Stimulated activated CD8-positive, alpha-beta memory T cell treated with anti-CD3 and anti-CD28 coated beads, Interleukin-7, amount 100 ng/mL, for 4 hours (primary cell): Measurements from ENCODE around the gene L3MBTL3.
"Not testable (repeated sequence)": the region's sequence is repeated elsewhere in the genome, so short reads cannot be mapped to it uniquely, and the experiment has no call there.

Experiments
- DNase-seq, 2 donors: peaks; one replicate each; pipeline ENCODE4 v3.0.0-alpha.2; 2020; ENCODE audit warnings: low read depth in 2 of 2

Gene L3MBTL3

GRCh38 chr6:130138909-130139242 is 120.5 kb downstream of the L3MBTL3 start:
- DNase-seq: no peak

DNA sequence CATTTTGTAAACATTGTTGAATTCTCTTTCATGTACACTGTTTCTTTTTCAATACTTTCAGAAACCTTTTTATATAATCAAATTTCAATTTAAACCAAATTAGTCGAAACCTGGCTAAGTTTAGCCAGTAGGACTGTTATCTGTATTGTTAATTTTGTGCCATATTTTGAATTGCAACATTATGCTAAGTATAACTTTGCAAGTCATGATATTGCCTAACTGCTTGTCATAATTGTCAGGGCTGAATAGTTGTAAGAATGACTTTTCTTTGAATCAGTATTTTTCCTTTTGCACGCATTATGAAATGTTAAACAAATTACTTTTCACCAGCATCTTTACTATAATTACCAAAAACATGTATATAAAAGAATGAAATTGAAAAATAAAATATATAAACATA is 121.7 kb downstream of the L3MBTL3 start:
- DNase-seq: no peak

GRCh38 chr6:130143709-130144108 is 125.3 kb downstream of the L3MBTL3 start:
- DNase-seq: no peak

GRCh38 chr6:130147111-130147510 is 128.7 kb downstream of the L3MBTL3 start:
- no peak for DNase-seq

- no peak for DNase-seq
Measured at GRCh38 chr6:130148181-130148580, 129.8 kb downstream of the L3MBTL3 start.

GRCh38 chr6:130149016-130149415 is 130.6 kb downstream of the L3MBTL3 start:
- not testable (repeated sequence) for DNase-seq

GRCh38 chr6:130150906-130151305 is 132.5 kb downstream of the L3MBTL3 start:
- no peak for DNase-seq

DNA sequence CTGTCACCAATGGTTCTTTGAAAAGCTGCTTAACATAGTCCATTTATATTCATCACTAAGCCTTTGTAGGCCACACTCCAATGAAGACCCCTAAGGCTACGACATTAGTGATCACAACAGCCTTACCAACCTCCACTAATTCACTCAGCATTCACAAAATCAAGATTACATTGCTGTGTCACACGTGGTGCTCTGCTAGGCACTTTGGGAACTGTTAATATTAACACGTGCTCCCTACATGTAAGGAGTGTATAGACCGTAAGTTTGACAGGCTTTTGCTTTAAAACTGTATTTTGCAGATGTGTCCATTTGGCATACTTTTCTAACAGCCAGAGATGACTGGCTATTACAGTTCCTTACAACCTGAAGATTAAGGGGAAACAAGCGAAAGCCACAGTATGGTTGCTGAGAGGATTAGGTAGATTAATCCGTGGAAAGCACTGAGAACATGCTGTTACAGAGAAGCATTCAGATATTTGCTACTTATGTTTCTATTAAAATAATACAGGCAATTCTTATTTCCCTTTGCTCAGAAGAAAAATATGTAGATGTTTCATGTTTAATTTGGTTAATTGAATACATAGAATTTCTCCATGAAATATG is 134.6 kb downstream of the L3MBTL3 start:
- no peak for DNase-seq

- DNase-seq: no peak
Measured at GRCh38 chr6:130156908-130157307, 138.5 kb downstream of the L3MBTL3 start.

- no peak for DNase-seq
Measured at GRCh38 chr6:130158056-130158455, 139.7 kb downstream of the L3MBTL3 start.

GRCh38 chr6:130158548-130158947 is 140.2 kb downstream of the L3MBTL3 start:
- DNase-seq: no peak

DNA sequence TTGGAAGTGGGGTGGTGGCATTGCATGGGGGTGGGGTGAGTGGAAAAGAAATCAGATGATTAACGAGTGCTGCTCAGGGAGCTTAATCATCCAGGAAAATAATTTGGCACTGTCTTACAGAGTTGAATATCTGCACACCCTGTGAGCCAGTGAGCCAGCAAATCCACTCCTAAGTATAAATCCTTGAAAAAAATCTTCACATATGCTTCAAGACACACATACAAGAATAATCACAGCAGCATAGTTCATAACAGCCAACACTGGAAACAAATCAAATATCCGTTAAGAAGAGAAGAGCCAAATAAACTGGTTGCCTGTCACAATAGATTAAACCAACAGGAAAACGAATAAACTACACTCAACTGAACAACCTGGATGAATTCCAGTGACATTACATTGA is 141.6 kb downstream of the L3MBTL3 start:
- no peak for DNase-seq

DNA sequence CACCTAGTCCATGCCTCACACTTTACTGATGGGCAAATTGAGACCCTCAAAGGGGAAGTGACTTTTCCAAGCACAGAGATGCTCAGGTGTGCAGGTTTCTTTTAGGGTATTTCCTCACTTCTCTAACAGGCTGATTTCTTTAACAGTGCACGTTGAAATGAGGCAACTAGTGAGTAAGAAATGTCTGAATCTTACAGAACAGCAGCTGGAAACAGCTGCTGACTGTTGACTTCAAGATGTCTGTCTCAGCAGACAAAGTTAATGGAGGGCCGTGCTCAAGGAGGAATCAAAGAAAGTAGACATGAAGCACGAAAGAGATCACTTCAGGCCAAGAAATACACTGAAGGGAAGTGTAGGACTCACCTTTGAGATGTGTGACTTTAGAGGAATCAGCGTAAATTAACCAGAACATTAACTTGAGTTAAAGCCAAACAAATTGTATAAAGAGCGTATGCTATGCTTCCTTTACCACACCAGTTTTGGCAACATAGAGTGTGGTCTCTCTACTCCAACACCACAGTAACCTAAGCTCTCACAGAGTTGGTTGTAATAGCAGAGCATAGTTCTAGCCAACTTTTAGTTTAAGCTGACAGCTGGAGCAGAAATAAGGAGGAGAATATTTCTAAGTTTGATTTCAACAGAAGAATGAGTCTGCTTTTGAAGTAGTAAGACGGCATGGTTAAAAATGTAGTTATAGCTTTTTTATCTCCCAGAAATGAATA is 143.5 kb downstream of the L3MBTL3 start:
- no peak for DNase-seq

- no peak for DNase-seq
Measured at GRCh38 chr6:130162421-130162820, 144.0 kb downstream of the L3MBTL3 start.

DNA sequence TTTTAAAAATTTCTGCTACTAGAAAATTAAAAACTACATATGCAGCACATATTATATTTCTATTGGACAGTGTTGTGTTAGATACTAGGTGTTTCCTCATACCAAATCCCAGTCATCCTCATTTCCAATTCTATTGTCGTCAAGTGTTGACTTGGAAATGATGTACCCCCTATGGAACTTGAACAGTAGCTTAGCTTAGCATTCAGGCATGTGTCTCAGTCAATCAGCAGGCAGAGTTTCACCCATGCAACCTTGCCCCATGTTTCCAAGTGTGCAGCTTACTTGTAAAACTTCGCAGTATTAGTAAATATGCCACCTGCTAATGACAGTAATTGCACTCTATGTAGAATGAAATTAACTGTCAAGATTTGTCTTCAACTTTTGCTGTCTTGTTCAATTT is 144.9 kb downstream of the L3MBTL3 start:
- DNase-seq: no peak

DNA sequence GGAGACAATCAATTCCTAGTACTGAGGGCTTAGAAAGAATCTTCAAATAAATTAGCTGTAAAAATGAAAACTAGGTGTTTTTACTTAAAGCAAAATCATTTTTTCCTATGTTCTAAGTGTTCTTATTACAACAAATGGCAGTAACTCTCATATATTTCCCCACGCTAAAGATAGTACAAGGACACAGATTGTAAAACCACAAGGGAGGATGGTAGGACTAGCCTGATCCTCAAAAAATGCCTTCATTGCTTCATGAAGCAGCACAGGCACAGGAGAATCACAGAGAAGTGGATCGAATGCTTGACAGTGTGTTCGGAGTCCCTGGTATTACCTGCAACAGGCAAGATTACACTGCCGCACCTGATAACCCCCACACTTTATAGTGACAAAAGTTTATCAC is 145.9 kb downstream of the L3MBTL3 start:
- no peak for DNase-seq

DNA sequence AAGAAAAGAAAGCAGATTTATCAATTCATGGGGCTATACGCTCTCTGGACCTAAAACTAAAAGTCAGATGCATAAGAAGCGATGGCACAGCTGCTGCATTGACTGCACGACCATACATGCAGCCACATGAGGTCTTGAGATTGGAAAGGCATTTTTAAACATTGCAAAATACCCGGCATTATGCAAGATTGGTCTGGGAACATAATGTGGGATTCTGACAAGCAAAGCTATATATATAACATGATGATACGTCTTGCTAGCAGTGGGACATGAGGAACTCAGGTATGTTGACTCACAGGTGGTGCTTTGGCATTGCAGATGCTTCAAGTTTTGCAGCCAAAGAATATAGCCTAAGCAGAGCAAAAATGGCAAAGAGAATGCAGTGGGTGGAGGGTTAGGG is 149.3 kb downstream of the L3MBTL3 start:
- DNase-seq: no peak

DNA sequence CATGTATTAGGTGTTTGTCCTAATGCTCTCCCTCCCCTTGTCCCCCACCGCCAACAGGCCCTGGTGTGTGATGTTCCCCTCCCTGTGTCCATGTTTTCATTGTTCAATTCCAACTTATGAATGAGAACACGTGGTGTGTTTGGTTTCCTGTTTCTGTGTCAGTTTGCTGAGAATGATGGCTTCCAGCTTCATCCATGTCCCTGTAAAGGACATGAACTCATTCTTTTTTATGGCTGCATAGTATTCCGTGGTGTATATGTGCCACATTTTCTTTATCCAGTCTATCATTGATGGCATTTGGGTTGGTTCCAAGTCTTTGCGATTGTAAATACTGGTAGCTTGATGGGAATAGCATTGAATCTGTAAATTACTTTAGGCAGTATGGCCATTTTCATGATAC is 151.8 kb downstream of the L3MBTL3 start:
- not testable (repeated sequence) for DNase-seq

GRCh38 chr6:130173377-130174004 is 155.1 kb downstream of the L3MBTL3 start:
- not testable (repeated sequence) for DNase-seq

DNA sequence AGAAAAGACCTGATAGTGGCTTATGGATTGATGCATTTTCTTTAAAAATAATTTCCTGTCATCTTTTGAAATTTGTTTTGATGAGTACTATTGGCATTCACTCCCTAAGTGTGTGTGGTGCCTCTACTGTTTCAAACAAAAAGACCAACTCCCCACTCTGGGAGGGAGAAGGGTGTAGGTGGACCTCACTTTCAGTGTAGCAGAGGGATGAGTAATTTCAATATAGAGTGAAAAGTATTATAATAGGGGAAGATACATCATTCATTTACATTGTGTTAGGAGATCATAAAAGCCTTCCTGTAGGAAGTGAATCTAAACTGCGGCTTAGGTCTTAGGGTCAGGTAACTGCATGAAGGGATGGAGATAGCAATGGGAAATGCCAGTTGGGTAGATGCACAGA is 158.0 kb downstream of the L3MBTL3 start:
- DNase-seq: no peak

DNA sequence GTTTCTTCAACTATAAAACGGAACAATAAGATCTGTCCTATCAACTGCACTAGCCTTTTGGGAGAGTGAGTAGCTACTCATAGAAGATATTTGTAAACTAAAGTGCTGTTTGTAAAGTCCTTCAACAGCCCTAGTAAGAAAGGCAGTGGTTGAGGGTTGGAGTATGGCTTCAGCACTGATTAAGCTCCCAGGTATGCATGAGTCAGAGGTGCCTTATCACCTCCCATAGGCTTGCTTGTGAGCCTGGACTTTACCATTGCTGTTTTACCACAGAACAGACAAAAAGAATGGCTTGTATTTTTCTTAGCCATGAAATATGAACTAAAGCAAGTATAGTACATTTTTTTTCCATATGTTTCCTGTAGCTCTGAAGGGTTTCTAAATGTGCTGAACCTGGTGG is 160.3 kb downstream of the L3MBTL3 start:
- no peak for DNase-seq

- DNase-seq: no peak
Measured at GRCh38 chr6:130182466-130182865, 164.1 kb downstream of the L3MBTL3 start.
